ENCODE measurements around the gene ISCA2.

The ISCA2 gene

DNA sequence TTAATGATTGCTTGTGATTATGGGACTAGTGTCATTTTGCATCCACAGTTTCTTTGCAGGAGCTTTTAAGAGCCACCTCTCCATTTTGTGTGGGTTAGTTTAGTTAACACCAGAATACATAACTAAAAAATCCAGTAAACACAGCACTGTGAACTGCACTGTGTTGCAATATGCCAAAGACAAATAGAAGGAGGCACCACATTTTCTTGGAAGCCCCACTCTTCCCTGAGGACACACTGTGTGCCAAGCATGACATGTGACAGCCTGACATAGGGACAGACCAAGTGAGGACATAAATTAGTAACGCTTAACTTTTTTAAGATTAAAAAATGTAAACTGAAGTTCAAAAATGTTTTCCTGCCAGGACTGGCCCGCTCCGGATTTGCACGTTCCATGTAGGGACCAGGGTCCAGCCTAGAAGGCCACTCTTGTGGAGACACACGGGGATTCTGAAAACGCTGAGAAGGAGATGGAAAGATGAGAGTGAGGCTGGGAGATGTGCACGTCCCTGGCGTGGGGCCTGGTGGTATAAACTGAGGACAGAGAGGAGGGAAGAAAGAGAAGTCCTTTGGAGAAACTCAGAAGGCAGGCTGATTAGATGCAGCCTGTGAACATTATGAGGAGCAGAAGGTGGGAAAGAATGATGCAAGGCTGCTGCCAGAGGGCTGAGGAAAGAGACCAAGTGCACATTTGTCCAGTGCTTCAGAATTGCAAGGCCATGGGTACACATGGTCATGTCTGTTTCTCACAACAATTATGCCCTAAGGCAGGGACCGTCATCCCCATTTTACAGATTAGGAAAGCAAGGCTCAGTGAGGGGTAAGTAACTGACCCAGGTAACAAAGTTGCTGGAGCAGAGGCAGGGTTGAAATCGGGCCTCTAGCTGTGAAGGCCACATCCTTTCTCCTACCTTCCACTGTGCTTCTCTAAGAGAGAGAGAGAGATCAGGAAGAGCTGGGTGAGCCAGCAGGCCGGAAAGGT lies 45.1 kb downstream of the ISCA2 start:
- no peak for FAIRE-seq

GRCh38 chr14:74539503-74539902 lies 45.9 kb downstream of the ISCA2 start:
- TF ChIP-seq POLR2AphosphoS5 (IDR thresholded peaks at IDR 0.05; ENCODE audit: low read depth, low read length) (no peak), PAX5 (IDR thresholded peaks at IDR 0.05; ENCODE audit: insufficient read depth, low read length, severe bottlenecking) (no peak), POU2F2 (IDR thresholded peaks at IDR 0.05; ENCODE audit: low read depth, low read length) (no peak), POLR2A (IDR thresholded peaks at IDR 0.05; ENCODE audit: low read depth, low read length) (no peak), TAF1 (IDR thresholded peaks at IDR 0.05; ENCODE audit: low read depth, low read length) (no peak)
- no peak for FAIRE-seq
- no peak for DNase-seq (ENCODE audit: insufficient read length, low spot score)

More for the DNA sequence above, 45.1 kb downstream of the ISCA2 start:
- no peak for DNase-seq (ENCODE audit: insufficient read length, low spot score)
- TF ChIP-seq POU2F2 (IDR thresholded peaks at IDR 0.05; ENCODE audit: low read depth, low read length) (no peak), POLR2A (IDR thresholded peaks at IDR 0.05; ENCODE audit: low read depth, low read length) (no peak), SPI1 (IDR thresholded peaks at IDR 0.05; ENCODE audit: low read depth, low read length) (no peak), PAX5 (IDR thresholded peaks at IDR 0.05; ENCODE audit: insufficient read depth, low read length, severe bottlenecking) (no peak), TAF1 (IDR thresholded peaks at IDR 0.05; ENCODE audit: low read depth, low read length) (no peak), POLR2AphosphoS5 (IDR thresholded peaks at IDR 0.05; ENCODE audit: low read depth, low read length) (no peak)

DNA sequence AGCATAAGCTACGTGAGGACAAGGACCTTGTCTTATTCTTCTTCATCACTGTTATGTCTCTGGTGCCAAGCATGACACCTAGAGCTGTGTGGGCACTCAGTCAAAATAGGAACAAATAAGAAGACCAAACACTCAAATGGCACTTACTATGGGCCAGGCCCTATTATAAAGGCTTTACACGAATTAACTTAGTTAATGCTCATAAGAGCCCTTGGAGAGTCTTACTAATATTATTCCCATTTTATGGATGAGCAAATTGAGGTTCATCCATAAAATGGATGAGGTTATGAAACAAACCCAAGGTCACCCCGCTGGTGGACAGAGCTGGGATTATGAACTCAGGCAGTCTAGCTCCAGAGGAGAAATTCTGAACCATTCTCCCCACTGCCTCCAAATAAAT lies 47.7 kb downstream of the ISCA2 start:
- no peak for FAIRE-seq
- no peak for TF ChIP-seq TAF1 (IDR thresholded peaks at IDR 0.05; ENCODE audit: low read depth, low read length)

DNA sequence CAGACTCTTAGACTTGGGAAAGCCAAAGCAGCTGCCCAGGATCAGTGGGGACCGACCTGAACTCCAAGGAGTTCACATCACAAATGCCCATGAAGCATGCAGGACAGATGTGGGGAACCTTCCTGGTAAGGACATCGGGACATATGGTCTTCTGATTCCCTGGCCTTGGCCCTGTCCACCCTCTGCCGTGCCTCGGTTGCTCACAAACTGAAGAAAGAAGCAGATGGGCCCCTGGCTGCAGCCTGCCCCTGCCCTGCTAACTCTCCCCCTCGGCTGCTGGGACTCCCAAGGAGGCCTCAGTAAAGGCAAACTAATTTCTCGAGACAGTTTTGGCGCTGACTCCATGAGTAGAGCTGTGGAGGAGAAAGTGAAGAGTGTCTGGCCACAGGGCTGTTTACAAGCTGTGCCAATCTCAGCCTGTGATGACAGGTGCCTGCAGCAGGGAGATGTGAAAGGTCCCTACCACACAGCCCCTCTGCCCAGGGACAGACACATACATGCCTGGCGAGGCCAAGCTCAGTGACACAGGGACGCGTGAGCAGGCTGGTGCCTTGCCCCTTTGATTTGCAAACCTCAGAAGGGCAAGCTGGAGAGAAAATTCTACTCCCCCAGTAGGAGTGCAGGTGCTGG lies 48.6 kb downstream of the ISCA2 start:
- no peak for TF ChIP-seq POLR2AphosphoS5 (IDR thresholded peaks at IDR 0.05; ENCODE audit: low read depth, low read length)
- no peak for TF ChIP-seq PAX5 (IDR thresholded peaks at IDR 0.05; ENCODE audit: insufficient read depth, low read length, severe bottlenecking)
- TF ChIP-seq POLR2A (IDR thresholded peaks at IDR 0.05; ENCODE audit: low read depth, low read length) = no peak
- no peak for TF ChIP-seq POU2F2 (IDR thresholded peaks at IDR 0.05; ENCODE audit: low read depth, low read length)
- no peak for TF ChIP-seq SPI1 (IDR thresholded peaks at IDR 0.05; ENCODE audit: low read depth, low read length)
- no peak for TF ChIP-seq TAF1 (IDR thresholded peaks at IDR 0.05; ENCODE audit: low read depth, low read length)
- no peak for DNase-seq (ENCODE audit: insufficient read length, low spot score)
- FAIRE-seq = no peak

More for the DNA sequence above, 47.7 kb downstream of the ISCA2 start:
- DNase-seq (ENCODE audit: insufficient read length, low spot score) = no peak

GRCh38 chr14:74543771-74544438 lies 50.3 kb downstream of the ISCA2 start:
- no peak for FAIRE-seq
- DNase-seq (ENCODE audit: insufficient read length, low spot score) = no peak
- no peak for TF ChIP-seq PAX5 (IDR thresholded peaks at IDR 0.05; ENCODE audit: insufficient read depth, low read length, severe bottlenecking)
- TF ChIP-seq POU2F2 (IDR thresholded peaks at IDR 0.05; ENCODE audit: low read depth, low read length) = no peak
- no peak for TF ChIP-seq SPI1 (IDR thresholded peaks at IDR 0.05; ENCODE audit: low read depth, low read length)
- no peak for TF ChIP-seq POLR2AphosphoS5 (IDR thresholded peaks at IDR 0.05; ENCODE audit: low read depth, low read length)
- no peak for TF ChIP-seq POLR2A (IDR thresholded peaks at IDR 0.05; ENCODE audit: low read depth, low read length)
- TF ChIP-seq TAF1 (IDR thresholded peaks at IDR 0.05; ENCODE audit: low read depth, low read length) = no peak

DNA sequence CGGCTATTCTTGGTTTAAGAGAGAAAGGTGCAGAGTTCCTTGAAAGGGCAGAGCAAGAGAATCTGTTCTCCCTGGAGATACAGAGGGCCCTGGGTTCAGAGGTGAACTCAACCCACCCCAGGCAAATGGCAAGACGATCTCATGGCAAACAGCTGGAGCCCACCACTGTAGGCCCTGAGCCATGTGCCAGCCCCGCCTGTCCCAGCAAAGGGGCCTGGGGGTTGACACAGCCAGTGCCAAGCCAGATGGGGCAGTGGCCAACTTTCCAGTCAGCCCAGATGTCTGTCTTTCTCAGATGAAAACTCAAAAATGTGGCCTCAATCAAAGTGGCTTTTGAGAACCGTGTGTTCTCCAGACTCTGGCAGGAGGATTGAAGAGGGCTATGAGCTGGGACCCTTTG lies 51.8 kb downstream of the ISCA2 start:
- TF ChIP-seq PAX5 (IDR thresholded peaks at IDR 0.05; ENCODE audit: insufficient read depth, low read length, severe bottlenecking) (no peak), POLR2A (IDR thresholded peaks at IDR 0.05; ENCODE audit: low read depth, low read length) (no peak), POU2F2 (IDR thresholded peaks at IDR 0.05; ENCODE audit: low read depth, low read length) (no peak), TAF1 (IDR thresholded peaks at IDR 0.05; ENCODE audit: low read depth, low read length) (no peak), SPI1 (IDR thresholded peaks at IDR 0.05; ENCODE audit: low read depth, low read length) (no peak), POLR2AphosphoS5 (IDR thresholded peaks at IDR 0.05; ENCODE audit: low read depth, low read length) (no peak)
- FAIRE-seq = no peak
- DNase-seq (ENCODE audit: insufficient read length, low spot score) = no peak

- FAIRE-seq (no peak), DNase-seq (ENCODE audit: insufficient read length, low spot score) (no peak)
- no peak for TF ChIP-seq TAF1 (IDR thresholded peaks at IDR 0.05; ENCODE audit: low read depth, low read length)
- no peak for TF ChIP-seq POU2F2 (IDR thresholded peaks at IDR 0.05; ENCODE audit: low read depth, low read length)
- no peak for TF ChIP-seq SPI1 (IDR thresholded peaks at IDR 0.05; ENCODE audit: low read depth, low read length)
- no peak for TF ChIP-seq POLR2AphosphoS5 (IDR thresholded peaks at IDR 0.05; ENCODE audit: low read depth, low read length)
- no peak for TF ChIP-seq POLR2A (IDR thresholded peaks at IDR 0.05; ENCODE audit: low read depth, low read length)
- no peak for TF ChIP-seq PAX5 (IDR thresholded peaks at IDR 0.05; ENCODE audit: insufficient read depth, low read length, severe bottlenecking)
Observed at GRCh38 chr14:74546416-74546815, 52.9 kb downstream of the ISCA2 start.
